Prostate gland (tissue), 2 donors: Measurements from ENCODE around the gene NR3C1. TPM values are rescaled to one million over a fixed set of nuclear protein-coding genes. Genes with fewer than 3 reads are reported as not detected.
A peak's percentile ranks its signal among the peaks of the same experiment; 100 is the strongest.

Experiments used
- DNase-seq: peaks from one replicate; pipeline ENCODE4 v3.0.0-alpha.2; 2019; ENCODE audit warnings: low spot score
- H3K27ac ChIP-seq, 2 donors: fragments of 200-600 bp; sonication (generic); 2 replicates each; pipeline ENCODE4 v1.5.1; 2017 to 2019
- H3K27me3 ChIP-seq: fragments of 200-600 bp; sonication (generic); replicated peaks from 2 replicates; pipeline ENCODE4 v1.5.1; 2019; ENCODE audit not compliant: insufficient read depth
- H3K36me3 ChIP-seq, 2 donors: fragments of 200-600 bp; sonication (generic); 1 replicate in 1 of 2; 2 replicates in 1 of 2; pipeline versions ENCODE4 v1.5.1 to v1.8.1; 2017 to 2019
- H3K4me1 ChIP-seq: fragments of 200-600 bp; sonication (generic); replicated peaks from 2 replicates; pipeline ENCODE4 v1.5.1; 2019
- H3K4me3 ChIP-seq, 2 donors: fragments of 200-600 bp; sonication (generic); 2 replicates each; pipeline ENCODE4 v1.5.1; 2017 to 2019
- H3K9me3 ChIP-seq: fragments of 200-600 bp; sonication (generic); 2 replicates; pipeline ENCODE4 v1.5.1; 2017
- POLR2A ChIP-seq: fragments of 450-650 bp; IDR thresholded peaks from one replicate; pipeline ENCODE4 v1.6.1; 2016; ENCODE audit warnings: antibody characterized with exemption, mild to moderate bottlenecking
- POLR2AphosphoS5 ChIP-seq: sonication (generic); formaldehyde crosslinking; IDR thresholded peaks from one replicate; pipeline ENCODE4 v1.6.1; 2017; ENCODE audit warnings: antibody characterized with exemption
- WGBS: methylation state at CpG from one replicate; pipeline ENCODE4 v1.1.5; 2018; 5-methylcytosine and 5-hydroxymethylcytosine counted together
- intact Hi-C: fragments of 100-400 bp; cut with DNase I; formaldehyde crosslinking; loops from one replicate; pipeline ENCODE4 v1.14.2; 2022
- total RNA-seq, 2 donors: library from RNA; depleted of rRNA; stranded (reverse); fragments of >200 nt; gene quantifications; one replicate each; pipeline ENCODE4 v1.1.0, GENCODE V29; 2016
- TF ChIP-seq, protein P1 (sequence below), 4 experiments: fragments of 200-600 bp in 2 of 4; fragments of 450-650 bp in 2 of 4; sonication (generic) in 2 of 4; IDR thresholded peaks; 1 replicate in 3 of 4; 2 replicates in 1 of 4; pipeline ENCODE4 v1.5.1; 2016 to 2019; ENCODE audit warnings: antibody characterized with exemption in 4 of 4, mild to moderate bottlenecking in 2 of 4, moderate library complexity in 2 of 4

Gene NR3C1
- total RNA-seq, 2 donors from 2014 or later: 42.4 to 55.5 TPM

DNA sequence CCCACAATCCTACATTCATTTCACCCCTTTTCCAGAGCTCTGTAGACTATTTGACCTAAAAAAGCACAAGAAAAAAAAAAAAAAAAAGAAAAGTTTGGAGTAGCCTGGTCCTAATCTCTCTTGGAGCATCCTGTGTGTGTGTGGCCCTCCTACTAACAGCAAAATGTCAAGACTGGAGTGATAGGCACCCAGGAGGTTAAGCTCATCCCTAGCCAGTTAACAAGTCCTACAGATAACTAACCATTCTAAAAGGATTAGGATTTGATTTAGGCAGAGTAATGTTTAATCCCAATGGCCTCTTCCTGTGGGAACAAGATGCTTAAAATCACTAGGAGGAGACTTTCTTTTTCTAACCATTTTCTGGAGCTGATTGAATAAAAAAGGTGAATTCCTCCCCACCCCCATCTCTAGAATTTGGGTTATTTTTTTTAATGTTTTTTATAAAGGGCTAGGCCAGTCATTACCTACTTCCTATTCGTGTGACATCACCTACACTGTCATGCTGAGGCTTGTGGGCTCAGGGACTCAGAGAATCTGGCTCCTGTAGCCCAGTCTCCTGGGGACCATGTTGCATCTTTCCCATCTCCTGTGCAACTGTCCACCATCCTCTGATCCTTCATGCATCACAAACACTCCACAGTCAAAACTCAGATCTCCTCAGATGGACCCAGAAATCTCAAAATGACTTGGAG lies 43.2 kb upstream of the NR3C1 start:
- Histone ChIP-seq H3K9me3 (no peaks in the 10 kb centered on the region), H3K27me3 (no peaks in the 10 kb centered on the region), H3K36me3 (no peaks in the 10 kb centered on the region), H3K27ac (no peak overlapping the region), H3K4me1 (no peaks in the 10 kb centered on the region), H3K4me3 (no peak overlapping the region)
- TF ChIP-seq, protein P1, sequence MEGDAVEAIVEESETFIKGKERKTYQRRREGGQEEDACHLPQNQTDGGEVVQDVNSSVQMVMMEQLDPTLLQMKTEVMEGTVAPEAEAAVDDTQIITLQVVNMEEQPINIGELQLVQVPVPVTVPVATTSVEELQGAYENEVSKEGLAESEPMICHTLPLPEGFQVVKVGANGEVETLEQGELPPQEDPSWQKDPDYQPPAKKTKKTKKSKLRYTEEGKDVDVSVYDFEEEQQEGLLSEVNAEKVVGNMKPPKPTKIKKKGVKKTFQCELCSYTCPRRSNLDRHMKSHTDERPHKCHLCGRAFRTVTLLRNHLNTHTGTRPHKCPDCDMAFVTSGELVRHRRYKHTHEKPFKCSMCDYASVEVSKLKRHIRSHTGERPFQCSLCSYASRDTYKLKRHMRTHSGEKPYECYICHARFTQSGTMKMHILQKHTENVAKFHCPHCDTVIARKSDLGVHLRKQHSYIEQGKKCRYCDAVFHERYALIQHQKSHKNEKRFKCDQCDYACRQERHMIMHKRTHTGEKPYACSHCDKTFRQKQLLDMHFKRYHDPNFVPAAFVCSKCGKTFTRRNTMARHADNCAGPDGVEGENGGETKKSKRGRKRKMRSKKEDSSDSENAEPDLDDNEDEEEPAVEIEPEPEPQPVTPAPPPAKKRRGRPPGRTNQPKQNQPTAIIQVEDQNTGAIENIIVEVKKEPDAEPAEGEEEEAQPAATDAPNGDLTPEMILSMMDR (IDR thresholded peaks at IDR 0.05): no peak
- TF ChIP-seq POLR2AphosphoS5 (no peak), POLR2A (no peak)
- no peak for DNase-seq
- 80% methylated on average over 1 of the region's 1 CpG for WGBS
- intact Hi-C loops: no loop called here

DNA sequence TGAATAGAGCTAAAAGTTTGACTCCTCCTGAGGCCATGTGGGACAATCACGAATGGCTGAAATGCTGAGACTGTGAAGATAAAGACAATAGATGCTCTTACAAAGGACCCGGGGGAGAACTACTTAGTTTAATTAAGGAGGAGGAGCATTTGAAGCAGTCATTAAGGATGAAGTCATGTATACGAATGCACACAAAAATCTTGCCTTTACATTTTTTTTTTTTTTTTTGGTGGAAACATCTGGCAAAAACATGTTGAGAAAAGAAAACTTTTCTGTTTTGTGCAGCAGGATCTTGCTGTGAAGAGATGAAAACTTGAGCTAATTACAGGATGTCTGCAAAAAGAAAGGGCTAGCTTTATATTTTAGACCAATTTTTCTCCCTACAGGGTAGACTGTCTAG lies 42.3 kb upstream of the NR3C1 start:
- DNase-seq: no peak

DNA sequence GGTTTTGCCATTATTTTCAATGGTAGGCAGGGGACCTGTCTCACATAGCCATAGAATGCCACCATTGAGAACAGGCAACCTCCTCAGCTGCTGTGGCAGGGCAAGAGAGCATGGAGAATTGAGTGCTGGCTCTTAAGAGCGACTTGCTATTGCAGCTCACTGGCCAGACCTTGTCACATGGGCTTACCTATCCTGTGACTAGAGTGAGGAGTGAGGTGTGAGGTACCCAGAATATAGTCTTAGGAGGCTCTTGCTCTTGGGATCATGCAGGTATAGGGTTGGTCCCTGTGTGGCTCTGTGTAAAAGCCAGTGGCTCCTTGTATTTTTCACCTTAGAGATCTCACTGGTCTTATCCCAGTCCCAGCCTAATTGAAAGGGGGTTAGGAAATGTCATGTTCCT lies 39.8 kb upstream of the NR3C1 start:
- intact Hi-C loops: no loop called here

More for the DNA sequence above, 42.3 kb upstream of the NR3C1 start:
- H3K4me1 ChIP-seq: no peaks in the 10 kb centered on the region
- H3K9me3 ChIP-seq: no peaks in the 10 kb centered on the region
- H3K27ac ChIP-seq: no peak overlapping the region
- no peaks in the 10 kb centered on the region for H3K27me3 ChIP-seq
- TF ChIP-seq POLR2A (no peak), POLR2AphosphoS5 (no peak)
- TF ChIP-seq, protein P1 (IDR thresholded peaks at IDR 0.05): no peak
- H3K36me3 ChIP-seq: no peaks in the 10 kb centered on the region
- WGBS: 43% methylated on average over 3 of the region's 3 CpGs
- no peak overlapping the region for H3K4me3 ChIP-seq
- intact Hi-C loops: no loop called here

DNA sequence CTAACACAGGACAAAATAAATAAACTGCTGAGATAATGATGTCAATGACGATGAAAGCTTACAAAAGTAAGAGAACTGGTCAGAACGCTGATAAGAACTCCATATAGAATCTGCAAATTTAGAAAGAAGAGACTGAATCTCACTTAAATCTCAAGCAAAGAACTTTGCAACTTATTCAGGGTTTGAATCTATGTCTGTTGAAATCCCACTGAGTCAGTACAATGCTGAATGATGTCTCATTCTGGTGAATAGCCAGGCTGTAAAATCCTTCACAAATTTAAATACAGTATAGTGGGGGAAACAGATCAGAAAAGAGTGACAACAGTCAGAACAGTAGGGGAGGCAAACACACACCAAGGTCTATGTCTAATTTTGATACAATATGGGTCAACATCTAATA lies 38.9 kb upstream of the NR3C1 start:
- 78% methylated on average over 2 of the region's 2 CpGs for whole genome bisulfite sequencing
- TF ChIP-seq POLR2AphosphoS5: no peak
- TF ChIP-seq, protein P1 (IDR thresholded peaks at IDR 0.05): no peak
- TF ChIP-seq POLR2A: no peak
- H3K4me3 ChIP-seq: no peak overlapping the region
- no peak overlapping the region for H3K27ac ChIP-seq
- no peaks in the 10 kb centered on the region for H3K27me3 ChIP-seq
- intact Hi-C loops: no loop called here
- DNase-seq: no peak
- H3K9me3 ChIP-seq: no peaks in the 10 kb centered on the region
- H3K4me1 ChIP-seq: no peaks in the 10 kb centered on the region
- H3K36me3 ChIP-seq: no peaks in the 10 kb centered on the region

More for the DNA sequence above, 39.8 kb upstream of the NR3C1 start:
- H3K4me3 ChIP-seq: no peak overlapping the region
- H3K36me3 ChIP-seq: no peaks in the 10 kb centered on the region
- H3K9me3 ChIP-seq: no peaks in the 10 kb centered on the region
- DNase-seq: no peak
- no peaks in the 10 kb centered on the region for H3K4me1 ChIP-seq
- 100% methylated on average over 1 of the region's 1 CpG for WGBS
- TF ChIP-seq POLR2AphosphoS5 (no peak), POLR2A (no peak)
- TF ChIP-seq, protein P1 (IDR thresholded peaks at IDR 0.05): no peak
- no peak overlapping the region for H3K27ac ChIP-seq
- no peaks in the 10 kb centered on the region for H3K27me3 ChIP-seq

DNA sequence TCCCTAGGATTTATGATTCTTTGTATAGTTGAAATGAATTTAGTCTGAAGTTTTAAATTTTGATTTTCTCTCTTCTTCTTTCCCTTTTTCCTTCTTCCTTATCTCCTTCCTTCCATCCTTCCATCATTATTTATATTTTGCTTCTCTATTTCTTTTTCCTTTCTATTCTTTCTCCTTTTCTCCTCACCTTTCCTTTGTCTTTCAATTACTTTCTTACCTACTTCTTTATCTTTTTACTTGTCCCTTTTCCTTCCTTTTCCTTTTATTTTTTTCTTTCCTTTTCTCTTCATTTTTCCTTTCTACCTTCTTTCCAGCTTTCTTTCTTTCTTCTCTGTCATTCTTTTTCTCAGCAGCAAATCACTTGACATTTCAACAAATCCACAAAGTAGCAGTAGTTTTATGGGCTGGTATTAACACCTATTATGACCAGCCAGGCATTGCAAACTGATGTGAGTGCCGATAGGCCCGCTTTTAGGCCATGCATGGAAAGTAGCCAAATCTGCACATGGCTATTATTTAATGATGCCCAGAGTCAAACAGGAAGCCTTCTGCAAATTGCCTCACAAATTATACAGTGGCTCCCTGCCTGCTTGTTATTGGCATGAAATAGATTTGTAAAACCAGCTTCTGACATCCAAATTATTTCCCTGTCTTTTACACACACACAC lies 37.1 kb upstream of the NR3C1 start:
- intact Hi-C loops: no loop called here
- Histone ChIP-seq H3K27me3 (no peaks in the 10 kb centered on the region), H3K9me3 (no peaks in the 10 kb centered on the region), H3K4me3 (no peak overlapping the region), H3K4me1 (no peaks in the 10 kb centered on the region), H3K36me3 (no peaks in the 10 kb centered on the region), H3K27ac (no peak overlapping the region)
- peak; percentile 9 for DNase-seq
- WGBS: 32% methylated on average over 2 of the region's 2 CpGs
- no peak for TF ChIP-seq POLR2AphosphoS5
- TF ChIP-seq, protein P1 (IDR thresholded peaks at IDR 0.05): no peak
- no peak for TF ChIP-seq POLR2A
